Ovary (tissue), 9 donors: ENCODE results near the gene MRO. TPM values are rescaled to one million over a fixed set of nuclear protein-coding genes. Genes with fewer than 3 reads are reported as not detected.

Experiments
- DNase-seq, 5 donors: peaks; one replicate each; pipeline ENCODE4 v3.0.0-alpha.2; 2019 to 2020
- H3K27ac ChIP-seq, 2 donors: fragments of 200-600 bp; one replicate each; pipeline versions ENCODE4 v1.5.1 to v1.8.0; 2019 to 2022
- H3K27me3 ChIP-seq: fragments of 200-600 bp; one replicate; pipeline ENCODE4 v1.8.0; 2022
- H3K36me3 ChIP-seq: fragments of 200-600 bp; sonication (generic); one replicate; pipeline ENCODE4 v1.5.1; 2019
- H3K4me1 ChIP-seq: one replicate; pipeline ENCODE4 v1.8.1; 2013; ENCODE audit warnings: mild to moderate bottlenecking, moderate library complexity; ENCODE audit not compliant: insufficient read depth
- H3K4me3 ChIP-seq: fragments of 200-600 bp; sonication (generic); one replicate; pipeline ENCODE4 v1.5.1; 2017
- H3K9me3 ChIP-seq, 2 donors: fragments of 200-600 bp in 1 of 2; sonication (generic) in 1 of 2; one replicate each; pipeline versions ENCODE4 v1.5.1 to v1.8.1; 2013 to 2019; ENCODE audit warnings: mild to moderate bottlenecking in 1 of 2, moderate library complexity in 1 of 2
- EP300 ChIP-seq: sonication (generic); formaldehyde crosslinking; IDR thresholded peaks from one replicate; pipeline ENCODE4 v1.6.1; 2017; ENCODE audit warnings: antibody characterized with exemption
- POLR2A ChIP-seq: fragments of 450-650 bp; IDR thresholded peaks from one replicate; pipeline ENCODE4 v1.6.1; 2017; ENCODE audit warnings: antibody characterized with exemption, mild to moderate bottlenecking, moderate library complexity
- WGBS, 3 donors: extraction: QIAGEN DNeasy Blood & Tissue Kit in 1 of 3; methylation state at CpG; one replicate each; pipeline versions ENCODE4 v1.1.5 to v1.1.7; 2013 to 2017; 5-methylcytosine and 5-hydroxymethylcytosine counted together
- intact Hi-C, 4 donors: fragments of 100-400 bp; cut with DNase I; formaldehyde crosslinking; loops; one replicate each; pipeline versions ENCODE4 v1.11.0 to v1.15.1; 2022 to 2023
- polyA plus RNA-seq, 2 donors: library from polyadenylated mRNA; stranded (reverse); fragments of 200-250 nt in 1 of 2; fragments of 350-450 nt in 1 of 2; fragmentation: Illumina TruSeq in 1 of 2; extraction: RNeasy Lipid Tissue Mini Kit (QIAGEN cat#74804) in 1 of 2; gene quantifications; one replicate each; pipeline ENCODE4 v1.2.3, GENCODE V29; 2013 to 2014
- total RNA-seq, 7 donors: library from RNA; depleted of rRNA in 2 of 7; stranded (reverse); fragments of >200 nt in 2 of 7; fragmentation: NEBNext Ultra II Directional in 3 of 7; extraction: Animal tissue kit (Norgen Biotek cat#: 25700) in 3 of 7; gene quantifications; one replicate each; pipeline versions ENCODE4 v1.1.0 to v1.2.4, GENCODE V29; 2016 to 2023
- TF ChIP-seq, protein P1 (sequence below), 3 donors: fragments of 450-650 bp in 2 of 3; fragments of 200-600 bp in 1 of 3; IDR thresholded peaks; one replicate each; pipeline versions ENCODE4 v1.5.1 to v1.8.0; 2016 to 2022; ENCODE audit warnings: antibody characterized with exemption in 3 of 3, mild to moderate bottlenecking in 1 of 3
- donor health status: DM: no; HTN: no; CAD: no; lungs with moderate emphysema.
- donor health status: DM: no; HTN: no; CAD: no.
- donor health status: Bipolar disorder and iron deficiency.
- donor health status: DM: yes; HTN: yes; CAD: no.
- donor health status: DM: no; HTN: no; CAD: no.
- donor health status: DM: yes; HTN: yes; CAD: no.

MRO gene
- total and polyA plus RNA-seq, 9 donors: 0.73 to 238 (median 3.2) TPM

DNA sequence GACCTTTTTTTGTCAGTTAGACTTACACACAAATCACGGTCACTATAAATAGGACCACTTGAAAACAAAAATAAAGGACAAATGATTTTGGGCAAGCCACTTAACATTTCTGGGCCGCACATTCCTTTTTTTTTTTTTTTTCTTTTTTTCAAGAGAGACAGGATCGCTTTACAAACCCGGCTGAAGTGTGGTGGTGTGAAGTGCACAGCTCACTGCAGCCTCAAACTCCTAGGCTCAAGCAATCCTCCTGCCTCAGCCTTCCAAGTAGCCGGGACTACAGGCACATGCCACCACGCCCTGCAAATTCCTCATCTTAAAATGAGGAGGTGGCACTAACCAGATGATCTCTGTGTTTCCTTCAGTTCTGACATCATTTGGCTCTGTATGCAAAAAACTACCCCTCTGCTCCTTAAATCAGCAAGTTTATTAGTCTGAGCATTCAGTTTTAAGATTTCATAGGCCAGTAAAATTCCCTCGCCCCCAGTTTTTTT lies 28.3 kb upstream of the MRO start:
- no peak overlapping the region for H3K4me3 ChIP-seq
- TF ChIP-seq EP300 (no peak), POLR2A (no peak)
- TF ChIP-seq, protein P1, sequence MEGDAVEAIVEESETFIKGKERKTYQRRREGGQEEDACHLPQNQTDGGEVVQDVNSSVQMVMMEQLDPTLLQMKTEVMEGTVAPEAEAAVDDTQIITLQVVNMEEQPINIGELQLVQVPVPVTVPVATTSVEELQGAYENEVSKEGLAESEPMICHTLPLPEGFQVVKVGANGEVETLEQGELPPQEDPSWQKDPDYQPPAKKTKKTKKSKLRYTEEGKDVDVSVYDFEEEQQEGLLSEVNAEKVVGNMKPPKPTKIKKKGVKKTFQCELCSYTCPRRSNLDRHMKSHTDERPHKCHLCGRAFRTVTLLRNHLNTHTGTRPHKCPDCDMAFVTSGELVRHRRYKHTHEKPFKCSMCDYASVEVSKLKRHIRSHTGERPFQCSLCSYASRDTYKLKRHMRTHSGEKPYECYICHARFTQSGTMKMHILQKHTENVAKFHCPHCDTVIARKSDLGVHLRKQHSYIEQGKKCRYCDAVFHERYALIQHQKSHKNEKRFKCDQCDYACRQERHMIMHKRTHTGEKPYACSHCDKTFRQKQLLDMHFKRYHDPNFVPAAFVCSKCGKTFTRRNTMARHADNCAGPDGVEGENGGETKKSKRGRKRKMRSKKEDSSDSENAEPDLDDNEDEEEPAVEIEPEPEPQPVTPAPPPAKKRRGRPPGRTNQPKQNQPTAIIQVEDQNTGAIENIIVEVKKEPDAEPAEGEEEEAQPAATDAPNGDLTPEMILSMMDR (IDR thresholded peaks at IDR 0.05): no peak
- H3K9me3 ChIP-seq: no peaks in the 10 kb centered on the region
- no peak overlapping the region for H3K27ac ChIP-seq
- DNase-seq: no peak
- no peaks in the 10 kb centered on the region for H3K27me3 ChIP-seq
- H3K36me3 ChIP-seq: no peaks in the 10 kb centered on the region
- WGBS, 3 donors: 75 to 82% (median 80%) methylated on average over 7 of the region's 7 CpGs
- intact Hi-C loops: no loop called here
- H3K4me1 ChIP-seq: no peaks in the 10 kb centered on the region

DNA sequence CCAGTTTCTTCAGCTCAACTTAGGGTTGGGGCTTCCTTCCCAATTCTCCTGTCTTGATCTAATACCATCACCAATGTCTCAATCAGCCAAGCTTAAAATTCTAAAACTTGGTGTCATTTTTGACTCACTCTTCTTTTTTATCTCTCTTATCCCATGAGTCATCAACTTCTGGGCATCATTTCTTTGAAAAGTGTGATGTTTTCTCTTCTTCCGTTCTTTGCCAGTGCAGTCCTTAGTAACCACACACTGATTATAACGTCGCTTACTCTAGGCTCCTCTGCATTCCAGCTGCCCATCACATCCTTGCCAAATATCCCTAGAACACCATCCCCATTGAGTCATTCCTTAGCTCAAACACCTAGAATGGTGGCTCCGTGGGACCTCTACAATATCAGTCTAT lies 27.4 kb upstream of the MRO start:
- Histone ChIP-seq H3K27me3 (no peaks in the 10 kb centered on the region), H3K4me1 (no peaks in the 10 kb centered on the region), H3K27ac (no peak overlapping the region), H3K36me3 (no peaks in the 10 kb centered on the region), H3K9me3 (no peaks in the 10 kb centered on the region), H3K4me3 (no peak overlapping the region)
- TF ChIP-seq, protein P1 (IDR thresholded peaks at IDR 0.05): no peak
- TF ChIP-seq EP300: no peak
- no peak for TF ChIP-seq POLR2A
- intact Hi-C loops: no loop called here
- no peak for DNase-seq
- 71 to 79% (median 73%) methylated on average over 4 of the region's 4 CpGs for WGBS, 3 donors

DNA sequence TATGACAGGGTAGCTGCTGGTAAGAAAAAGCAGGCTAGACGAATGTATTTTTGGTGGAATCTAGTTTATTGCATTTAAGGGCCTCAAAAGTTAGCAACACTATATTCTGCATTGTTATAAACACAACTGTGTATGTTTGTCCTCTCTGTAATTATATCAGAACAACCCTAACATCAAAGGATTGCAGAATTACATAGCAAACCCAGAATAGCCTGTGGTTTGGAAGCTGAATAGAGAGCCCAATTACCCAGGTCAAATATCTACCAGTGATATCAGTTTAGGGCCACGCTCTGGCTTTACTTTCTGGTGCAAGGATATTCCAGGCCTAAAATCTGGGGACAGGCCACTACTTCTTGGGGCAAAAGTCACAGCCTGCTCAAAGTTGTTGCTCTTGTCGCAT lies 25.1 kb upstream of the MRO start:
- H3K27ac ChIP-seq: no peak overlapping the region
- no peaks in the 10 kb centered on the region for H3K4me1 ChIP-seq
- 77 to 79% (median 78%) methylated on average over 3 of the region's 3 CpGs for WGBS, 3 donors
- H3K36me3 ChIP-seq: no peaks in the 10 kb centered on the region
- H3K4me3 ChIP-seq: no peak overlapping the region
- TF ChIP-seq, protein P1 (IDR thresholded peaks at IDR 0.05): no peak
- TF ChIP-seq POLR2A (no peak), EP300 (no peak)
- intact Hi-C loops: no loop called here
- DNase-seq: no peak
- no peaks in the 10 kb centered on the region for H3K9me3 ChIP-seq
- H3K27me3 ChIP-seq: no peaks in the 10 kb centered on the region

DNA sequence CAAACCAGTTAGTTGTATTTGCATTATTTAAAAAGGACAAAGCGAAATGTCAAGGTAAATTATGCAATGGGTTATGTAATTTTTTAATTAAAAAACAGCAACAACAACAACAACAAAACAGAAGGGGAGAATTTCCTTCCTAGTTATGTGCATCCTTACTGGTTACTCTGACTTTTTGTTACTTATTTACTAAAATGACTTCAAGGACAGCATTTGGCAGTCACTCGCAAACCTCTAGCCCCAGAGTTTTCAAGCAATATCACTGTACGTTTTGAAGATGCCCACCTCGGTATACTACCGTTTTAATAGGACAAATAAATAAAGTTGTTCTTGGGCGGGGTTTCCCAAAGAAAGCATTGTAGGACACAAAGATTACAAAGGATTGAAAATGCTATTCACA lies 24.7 kb upstream of the MRO start:
- WGBS, 3 donors: 20 to 40% (median 24%) methylated on average over 6 of the region's 6 CpGs
- H3K27ac ChIP-seq: no peak overlapping the region
- intact Hi-C loops: no loop called here
- TF ChIP-seq EP300 (no peak), POLR2A (no peak)
- TF ChIP-seq, protein P1 (IDR thresholded peaks at IDR 0.05): no peak
- H3K36me3 ChIP-seq: no peaks in the 10 kb centered on the region
- no peaks in the 10 kb centered on the region for H3K27me3 ChIP-seq
- no peaks in the 10 kb centered on the region for H3K9me3 ChIP-seq
- no peak overlapping the region for H3K4me3 ChIP-seq
- no peak for DNase-seq
- no peaks in the 10 kb centered on the region for H3K4me1 ChIP-seq
